Suprapubic skin (tissue), 4 donors: ENCODE data around the gene FRK.

Source experiments
- CTCF ChIP-seq, 2 donors: fragments of 200-600 bp in 1 of 2; fragments of 450-650 bp in 1 of 2; sonication (generic) in 1 of 2; IDR thresholded peaks; one replicate each; pipeline ENCODE4 v1.5.1; 2016 to 2019; ENCODE audit warnings: antibody characterized with exemption in 2 of 2, mild to moderate bottlenecking in 1 of 2, moderate library complexity in 1 of 2
- EP300 ChIP-seq: sonication (generic); formaldehyde crosslinking; IDR thresholded peaks from one replicate; pipeline ENCODE4 v1.6.1; 2017; ENCODE audit warnings: antibody characterized with exemption
- POLR2A ChIP-seq, 2 donors: fragments of 450-650 bp; IDR thresholded peaks; one replicate each; pipeline ENCODE4 v1.6.1; 2017; ENCODE audit warnings: antibody characterized with exemption in 2 of 2, mild to moderate bottlenecking in 2 of 2, moderate library complexity in 2 of 2
- POLR2AphosphoS5 ChIP-seq, 3 donors: sonication (generic); formaldehyde crosslinking; IDR thresholded peaks; one replicate each; pipeline ENCODE4 v1.6.1; 2017; ENCODE audit warnings: antibody characterized with exemption in 3 of 3

GRCh38 chr6:116017546-116018295 is 43.0 kb downstream of the FRK start:
- no peak for TF ChIP-seq CTCF (IDR thresholded peaks at IDR 0.05)
- TF ChIP-seq POLR2A (IDR thresholded peaks at IDR 0.05) = no peak
- no peak for TF ChIP-seq POLR2AphosphoS5 (IDR thresholded peaks at IDR 0.05)
- no peak for TF ChIP-seq EP300
